ENCODE measurements around the gene SPACA7. TPM values are rescaled to one million over a fixed set of nuclear protein-coding genes. Genes with fewer than 3 reads are reported as not detected.
"Not testable (repeated sequence)": the region's sequence is repeated elsewhere in the genome, so short reads cannot be mapped to it uniquely, and the experiment has no call there.

Gene SPACA7
- total RNA-seq, 1 donor from 2014 or later, result not detected

DNA sequence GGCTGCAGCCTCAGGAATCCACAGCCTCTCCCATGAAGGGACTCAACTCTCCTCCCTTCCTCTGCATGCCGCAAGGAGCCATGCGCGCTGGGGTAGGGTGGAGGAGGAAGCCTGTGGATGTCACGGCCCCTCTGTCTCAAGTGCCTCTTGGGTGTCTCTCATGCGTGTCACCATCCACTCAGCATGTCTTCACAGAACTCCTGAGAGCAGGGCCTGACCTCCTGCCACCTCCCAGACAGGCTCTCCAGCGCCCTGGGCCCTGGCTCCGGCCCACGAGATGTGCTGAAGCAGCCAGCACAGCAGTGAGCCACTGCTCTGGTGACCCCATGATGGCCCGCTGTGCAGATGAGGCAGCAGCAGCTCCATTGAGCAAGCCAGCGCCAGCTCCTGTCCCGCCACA is 25.9 kb upstream of the SPACA7 start:
- DNase-seq, result no peak

DNA sequence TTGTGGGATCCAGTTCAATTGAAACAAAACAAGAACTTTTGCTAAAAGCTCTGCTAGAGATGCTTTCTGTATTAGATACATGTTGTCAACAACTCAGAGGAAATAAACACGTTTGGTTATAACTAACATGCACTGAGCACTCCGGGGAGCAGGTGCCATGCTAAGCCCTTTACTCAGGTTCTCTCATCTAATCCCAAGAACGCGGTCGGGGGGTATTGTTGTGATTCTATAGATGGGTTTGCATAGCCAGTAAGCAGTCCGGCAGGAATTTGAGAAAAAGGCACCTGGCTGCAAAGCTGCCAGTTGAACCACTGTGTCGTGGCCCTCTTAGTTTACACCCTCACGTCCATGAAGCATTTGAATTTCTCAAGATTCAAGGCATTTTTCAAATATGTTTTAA is 24.3 kb upstream of the SPACA7 start:
- DNase-seq, result no peak

DNA sequence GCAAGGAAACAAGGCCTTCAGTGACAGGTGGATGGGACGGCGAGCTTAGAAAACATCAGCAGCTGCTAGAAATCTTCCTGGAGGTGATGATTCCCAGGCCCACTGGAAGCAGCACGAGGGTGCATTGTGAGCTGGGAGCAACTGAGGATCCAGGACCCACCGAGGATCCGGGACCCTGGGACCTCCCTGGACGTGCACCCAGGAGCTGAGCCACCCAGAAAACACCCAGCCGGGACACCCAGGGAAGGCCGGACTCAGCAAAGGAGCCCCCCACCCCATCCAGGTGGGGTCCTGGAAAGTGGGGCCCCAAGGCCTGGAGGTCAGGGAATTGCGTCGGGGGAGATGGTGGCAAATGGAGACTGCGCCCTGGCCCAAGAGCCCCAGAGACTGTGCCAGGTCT is 22.3 kb upstream of the SPACA7 start:
- DNase-seq, result no peak

DNA sequence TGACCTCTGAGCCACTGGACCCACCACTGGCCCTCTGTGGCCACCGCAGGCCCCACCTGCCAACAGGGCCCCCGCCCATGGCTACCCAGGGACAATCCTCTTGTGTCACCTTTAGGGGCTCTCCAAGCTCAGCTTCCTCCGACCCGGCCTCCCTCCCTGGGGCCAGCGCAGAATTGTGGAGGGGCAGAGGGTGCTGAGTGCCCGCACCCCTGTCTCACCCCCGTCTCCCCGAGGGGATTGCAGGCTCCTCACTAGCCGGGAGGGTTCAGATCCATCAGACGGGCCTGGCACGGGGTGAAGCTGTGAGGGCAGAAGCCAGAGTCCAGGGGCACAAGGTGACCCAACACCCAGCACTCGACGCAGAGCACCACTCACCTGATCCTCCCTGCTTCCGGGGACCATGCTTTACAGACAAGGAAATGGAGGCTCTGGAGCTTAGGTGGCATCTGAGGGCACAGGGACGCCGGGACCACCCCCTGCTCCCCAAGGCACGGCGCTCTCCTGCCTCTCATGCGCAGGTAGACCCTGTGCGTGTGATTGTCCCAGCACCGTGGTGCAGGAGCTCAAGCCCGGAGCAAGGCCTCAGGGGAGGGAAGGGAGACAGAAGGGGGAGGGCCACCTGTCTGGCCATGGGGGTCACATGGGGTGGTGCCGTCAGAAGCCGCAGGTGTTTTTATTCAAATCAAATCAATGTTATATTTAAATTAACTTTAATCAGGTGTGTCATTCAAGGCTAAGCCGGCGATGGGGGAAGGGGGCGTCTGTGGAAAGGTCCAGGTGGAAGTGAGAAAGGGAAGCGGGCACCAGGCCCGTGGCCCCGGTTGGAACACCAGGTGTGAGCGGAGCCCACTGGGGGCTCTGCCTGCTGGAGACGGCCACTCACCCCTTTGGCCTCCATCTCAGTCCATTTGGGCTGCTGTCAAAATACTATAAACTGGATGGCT is 21.6 kb upstream of the SPACA7 start:
- no peak for DNase-seq

DNA sequence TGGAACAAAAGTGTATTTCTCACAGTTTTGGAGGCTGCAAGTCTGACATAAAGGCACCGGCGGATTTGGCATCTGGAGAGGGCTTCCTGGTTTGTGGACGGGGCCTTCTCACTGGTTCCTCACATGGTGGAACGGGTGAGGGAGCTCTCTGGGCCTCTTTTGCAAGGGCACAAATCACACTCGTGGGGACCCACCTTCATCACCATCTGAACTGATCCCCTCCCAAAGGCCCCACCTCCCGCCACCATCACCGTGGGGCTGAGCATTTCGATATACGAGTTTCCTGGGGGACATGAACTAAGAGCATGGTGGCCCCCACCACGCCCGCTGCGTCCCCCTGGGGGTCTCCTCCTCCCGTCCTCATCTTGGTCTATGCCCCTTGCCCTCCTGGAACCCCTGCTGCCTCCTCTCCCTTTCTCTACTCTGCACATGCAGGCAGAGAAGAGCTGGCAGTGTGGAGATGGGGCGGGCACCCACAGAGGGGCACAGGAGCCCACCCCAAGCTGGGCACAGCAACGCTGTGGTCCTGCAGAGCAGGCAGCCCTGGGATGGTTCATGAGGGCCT is 20.8 kb upstream of the SPACA7 start:
- no peak for DNase-seq

DNA sequence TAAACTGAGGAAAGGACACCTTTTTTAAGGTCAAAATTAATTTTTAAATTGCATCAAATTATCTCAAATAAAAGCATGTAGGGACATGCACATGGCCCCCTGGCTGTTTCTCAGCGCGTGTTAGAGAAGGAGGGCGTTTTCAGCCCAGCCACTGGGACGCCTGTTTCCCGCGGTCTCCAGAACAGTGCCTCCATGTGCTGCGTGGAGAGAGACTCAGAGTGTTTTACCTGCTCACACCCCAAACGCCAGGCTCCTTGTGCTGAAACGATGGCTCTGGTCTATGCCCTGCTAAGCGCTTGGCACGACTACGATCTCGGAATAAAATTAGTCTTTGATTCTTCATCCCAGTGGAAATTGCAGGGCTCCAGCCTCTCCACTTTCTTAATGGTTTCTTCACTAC is 20.0 kb upstream of the SPACA7 start:
- DNase-seq, result no peak

DNA sequence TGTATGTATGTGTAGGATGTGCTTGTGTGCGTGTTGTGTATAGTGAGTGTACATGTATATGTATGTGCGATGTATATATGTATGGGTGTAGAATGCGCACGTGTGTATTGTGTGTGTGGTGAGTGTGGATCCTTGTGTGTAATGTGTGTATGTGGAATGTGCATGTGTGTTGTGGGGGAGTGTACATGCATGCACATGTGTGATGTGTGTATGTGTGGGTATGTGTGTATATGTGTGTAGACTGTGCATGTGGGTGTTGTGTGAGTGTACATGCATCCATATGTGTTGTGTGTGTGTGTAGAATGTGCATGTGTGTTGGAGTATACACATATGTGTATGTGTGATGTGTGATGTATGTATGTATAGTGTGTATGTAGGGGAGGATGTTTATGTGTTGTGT is 18.0 kb upstream of the SPACA7 start:
- no peak for DNase-seq

DNA sequence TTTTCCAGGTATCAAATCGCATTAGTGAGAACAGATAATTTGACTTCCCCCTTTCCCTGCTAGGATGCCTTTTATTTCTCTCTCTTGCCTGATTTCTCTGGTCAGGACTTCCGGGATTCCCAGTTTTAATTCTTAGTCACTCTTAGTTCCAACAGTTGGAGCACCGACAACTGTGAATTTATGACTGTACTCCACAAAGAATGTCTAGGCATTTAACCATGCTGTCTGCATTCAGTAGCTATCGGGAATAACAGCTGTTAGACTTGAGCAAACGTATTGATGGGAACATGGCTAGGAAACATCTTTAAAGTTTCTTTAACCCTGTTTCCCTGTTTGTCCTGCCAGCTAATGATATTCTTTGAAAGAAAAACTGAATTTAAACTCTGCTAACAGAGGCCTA is 14.1 kb upstream of the SPACA7 start:
- DNase-seq, result no peak

DNA sequence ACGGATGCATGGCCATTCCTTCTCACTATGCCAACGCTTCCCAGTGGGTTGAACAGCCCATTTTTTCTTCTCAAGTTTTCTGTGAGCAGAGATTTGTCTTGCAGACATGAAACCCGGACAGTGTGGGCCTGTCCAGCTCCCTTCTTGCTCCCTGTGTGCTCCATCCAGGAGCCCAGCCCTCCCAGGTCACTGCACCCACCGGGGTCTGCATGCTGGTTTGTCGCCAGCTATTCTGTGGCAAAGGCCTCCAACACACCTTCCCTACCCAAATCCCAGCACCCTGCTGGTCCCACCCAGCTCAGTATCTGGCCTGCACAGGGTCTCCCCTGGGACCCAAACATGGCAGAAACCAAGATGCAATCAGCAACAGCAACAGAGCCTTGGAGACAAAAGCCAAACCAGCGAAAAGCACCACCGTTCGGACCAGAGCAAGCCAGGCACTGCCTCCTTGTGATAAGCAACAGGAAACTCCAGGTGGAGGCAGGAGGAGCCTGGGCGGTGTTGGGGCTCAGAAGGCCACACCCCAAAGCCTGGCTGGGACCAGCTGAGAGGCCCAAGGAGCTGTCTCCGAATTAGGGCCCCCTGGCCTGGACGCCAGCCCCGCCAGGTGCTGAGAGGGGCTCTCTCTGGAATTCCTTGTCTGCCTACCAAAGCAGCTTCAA is 12.2 kb upstream of the SPACA7 start:
- no peak for DNase-seq

DNA sequence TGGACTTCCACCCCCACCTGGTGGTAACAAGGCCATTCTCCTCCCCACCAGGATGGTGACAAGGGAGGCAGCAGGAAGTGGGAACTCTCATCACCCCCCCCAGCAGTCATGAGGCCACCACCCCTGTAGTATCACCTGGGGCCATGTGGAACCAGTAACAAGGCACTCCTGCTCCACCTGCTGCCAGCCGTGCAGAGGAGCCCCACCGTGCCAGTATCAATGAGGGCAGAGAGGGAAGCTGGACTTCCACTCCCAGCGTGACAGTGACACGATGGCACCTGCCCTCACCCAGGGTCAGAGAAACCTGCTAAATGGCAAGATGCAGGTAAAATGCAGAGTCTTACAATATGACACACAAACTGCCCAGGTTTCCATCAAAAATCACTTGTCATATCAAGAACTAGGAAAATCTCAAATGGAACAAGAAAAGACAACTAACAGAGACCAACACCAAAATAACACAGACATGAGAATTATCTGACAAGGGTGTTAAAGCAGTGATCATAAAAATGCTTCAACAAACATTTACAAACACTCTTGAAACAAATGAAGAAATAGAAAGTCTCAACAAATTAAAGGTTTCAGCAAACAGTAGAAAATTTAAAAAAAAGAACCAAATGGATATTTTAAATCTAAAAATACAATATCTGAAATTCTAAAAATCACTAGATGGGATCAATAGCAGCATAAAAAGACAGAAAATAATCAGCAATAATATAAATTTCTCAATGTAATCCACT is 9.1 kb upstream of the SPACA7 start:
- DNase-seq, result no peak

DNA sequence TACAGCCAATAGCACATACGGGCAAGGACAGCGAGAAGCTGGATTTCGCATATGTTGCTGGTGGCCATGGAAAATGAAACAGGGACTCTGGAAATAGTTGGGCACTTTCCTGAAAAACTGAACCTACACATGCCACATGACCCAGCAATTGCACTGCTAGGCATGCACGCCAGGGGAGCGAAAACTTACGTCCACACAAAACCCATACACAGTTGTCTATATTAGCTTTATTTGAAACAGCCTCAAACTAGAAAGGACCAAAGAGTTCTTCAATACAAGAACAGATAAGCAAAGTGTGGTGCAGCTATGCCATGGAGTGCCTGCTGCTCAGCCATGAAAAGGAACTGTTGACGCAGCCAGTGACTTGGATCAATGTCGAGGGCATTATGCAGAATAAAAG is 7.3 kb upstream of the SPACA7 start:
- no peak for DNase-seq

DNA sequence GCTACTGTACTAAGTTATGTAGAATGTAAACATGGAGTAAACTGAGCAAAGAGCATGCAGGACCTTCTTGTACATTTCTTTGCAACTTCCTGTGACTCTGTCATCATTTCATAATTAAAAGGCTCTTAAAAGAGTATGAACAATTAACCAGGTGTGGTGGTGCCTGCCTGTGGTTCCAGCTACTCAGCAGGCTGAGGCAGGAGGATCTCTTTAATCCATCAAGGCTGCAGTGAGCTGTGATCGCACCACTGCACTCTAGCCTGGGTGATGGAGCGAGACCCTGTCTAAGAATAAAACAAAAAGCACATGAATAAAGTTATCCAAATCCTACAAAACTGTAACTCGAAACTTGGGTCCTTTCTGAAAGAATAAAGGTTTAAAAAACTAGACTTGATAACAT is 5.8 kb upstream of the SPACA7 start:
- DNase-seq, result no peak

DNA sequence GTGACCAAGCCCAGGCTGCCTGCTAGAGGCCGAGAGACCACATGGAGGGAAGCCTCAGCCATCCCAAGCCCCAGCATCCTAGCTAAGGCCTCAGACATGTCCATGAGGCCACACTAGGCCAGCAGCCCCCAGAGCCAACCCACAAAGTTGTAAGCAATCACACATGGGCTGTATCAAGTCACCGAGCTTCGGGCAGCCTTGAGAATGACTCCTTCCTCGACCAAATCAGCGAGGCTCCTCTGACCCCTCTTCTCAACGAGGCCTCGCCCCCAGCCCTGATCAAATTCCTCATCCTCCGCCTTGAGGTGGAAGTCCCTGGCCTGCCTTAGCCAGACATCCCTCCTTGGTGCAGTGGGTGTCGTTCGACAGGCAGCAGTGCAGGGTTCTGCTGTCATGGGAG is 1.9 kb upstream of the SPACA7 start:
- DNase-seq, result no peak

DNA sequence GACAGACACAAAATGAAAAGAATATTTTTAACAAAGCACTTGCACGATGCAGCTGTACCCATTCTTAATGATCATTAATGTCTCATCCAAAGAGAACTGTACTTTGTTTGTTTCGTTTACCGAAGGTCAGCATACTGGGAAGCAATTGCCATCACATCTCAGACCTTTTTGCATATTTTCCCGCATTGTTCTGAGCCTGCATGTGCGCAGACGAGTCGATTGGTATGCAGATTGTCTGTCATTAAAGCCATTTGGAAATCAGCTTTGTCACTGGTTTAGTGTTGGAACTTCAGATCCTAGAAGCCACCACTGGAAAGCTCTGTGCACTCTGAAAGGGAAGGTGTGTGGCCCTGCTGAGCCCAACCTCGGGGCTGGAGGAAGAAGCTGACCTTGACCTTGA is 15.6 kb downstream of the SPACA7 start:
- no peak for DNase-seq

DNA sequence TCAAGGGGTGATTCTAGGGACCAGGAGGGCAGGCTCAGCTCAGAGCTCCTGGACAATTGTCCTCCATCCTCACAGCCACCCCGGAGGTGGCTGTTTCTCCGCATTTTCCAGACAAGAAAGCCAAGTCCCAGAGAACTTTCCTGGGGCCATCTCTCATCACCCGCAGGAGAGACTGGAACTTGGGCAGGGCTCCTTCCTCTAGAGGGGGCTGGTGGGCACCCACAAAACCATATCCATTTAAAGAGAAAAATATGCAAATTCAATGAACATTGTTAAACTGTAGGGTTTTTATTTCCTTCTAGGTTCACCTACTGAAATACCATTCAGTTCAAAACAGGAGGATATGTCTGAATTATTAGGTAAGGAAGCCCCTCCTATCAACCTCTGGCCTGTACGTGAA is 16.6 kb downstream of the SPACA7 start:
- no peak for DNase-seq

DNA sequence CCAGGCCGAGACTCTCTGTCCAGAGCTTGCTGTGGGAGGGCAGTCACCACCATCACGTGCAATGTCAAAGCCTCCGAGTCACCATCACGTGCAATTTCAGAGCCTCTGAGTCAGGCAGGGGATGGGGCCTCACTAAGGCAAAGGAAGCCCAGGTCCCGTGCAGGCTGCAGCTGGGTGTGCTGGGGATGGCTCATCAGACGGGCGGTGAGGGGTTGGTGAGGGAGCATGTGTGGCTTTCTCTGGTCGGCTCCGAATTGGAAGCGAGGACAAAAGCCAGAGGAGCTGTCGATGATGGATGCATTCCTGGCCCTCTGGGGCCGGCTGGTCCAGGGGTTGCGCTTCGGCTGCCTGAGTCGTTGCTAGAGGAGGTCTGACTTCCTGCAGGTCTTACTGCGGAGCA is 18.9 kb downstream of the SPACA7 start:
- not testable (repeated sequence) for DNase-seq

DNA sequence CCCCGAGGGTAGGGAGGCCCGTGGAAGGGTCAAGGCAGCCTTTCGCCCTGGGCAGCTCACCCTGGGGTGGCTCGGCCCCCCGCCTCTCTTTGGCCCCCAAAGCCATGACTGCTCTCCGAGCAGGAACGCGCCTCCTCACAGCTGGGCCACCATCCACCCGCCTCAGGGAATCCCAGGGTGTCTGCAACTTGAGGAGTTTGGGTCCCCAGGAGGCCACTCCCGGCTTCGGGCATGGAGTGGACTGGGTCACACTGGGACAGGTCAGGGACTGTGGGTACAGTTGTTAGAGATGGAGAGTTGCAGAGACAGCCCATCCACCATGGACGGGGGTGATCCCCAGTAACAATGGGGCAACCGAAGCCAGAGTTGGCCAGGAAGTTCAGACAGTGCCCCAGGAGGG is 19.8 kb downstream of the SPACA7 start:
- DNase-seq, result not testable (repeated sequence)

DNA sequence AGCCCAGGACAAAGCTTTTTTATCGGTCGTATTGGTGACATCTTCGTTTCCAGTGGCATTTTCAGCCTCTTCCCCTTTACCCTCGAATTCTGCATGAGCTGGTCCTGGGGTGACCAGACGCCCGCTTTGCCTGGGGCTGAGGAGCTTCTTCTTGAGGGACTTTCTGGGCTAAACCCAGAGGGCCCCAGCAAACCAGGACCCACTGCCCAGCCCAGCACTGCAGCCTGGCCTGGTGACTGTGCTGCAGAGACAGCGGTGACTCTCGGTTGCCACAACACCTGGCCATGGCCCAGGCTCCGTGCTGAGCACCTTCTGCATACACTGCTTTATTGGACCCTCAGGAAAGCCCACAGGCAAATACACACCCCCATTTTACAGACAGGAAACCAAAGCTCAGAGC is 21.0 kb downstream of the SPACA7 start:
- no peak for DNase-seq

DNA sequence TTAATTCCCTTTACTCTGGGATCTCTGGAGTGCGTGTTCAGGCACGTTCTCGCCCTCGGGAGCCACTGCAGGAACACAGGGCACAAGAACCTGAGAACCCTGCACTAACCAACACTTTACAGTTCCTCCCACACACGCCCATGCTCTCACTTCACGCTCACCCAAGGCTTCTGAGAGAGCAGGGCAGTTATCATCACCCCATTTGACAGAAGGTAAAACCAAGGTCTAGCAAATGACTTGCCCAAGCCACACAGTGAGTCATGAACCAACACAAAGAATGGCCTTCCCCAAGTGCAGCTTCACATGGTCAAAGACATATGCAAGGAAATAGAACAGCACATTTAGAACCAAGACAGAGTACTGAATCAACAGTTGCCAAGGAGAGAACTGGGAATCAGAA is 22.2 kb downstream of the SPACA7 start:
- not testable (repeated sequence) for DNase-seq

DNA sequence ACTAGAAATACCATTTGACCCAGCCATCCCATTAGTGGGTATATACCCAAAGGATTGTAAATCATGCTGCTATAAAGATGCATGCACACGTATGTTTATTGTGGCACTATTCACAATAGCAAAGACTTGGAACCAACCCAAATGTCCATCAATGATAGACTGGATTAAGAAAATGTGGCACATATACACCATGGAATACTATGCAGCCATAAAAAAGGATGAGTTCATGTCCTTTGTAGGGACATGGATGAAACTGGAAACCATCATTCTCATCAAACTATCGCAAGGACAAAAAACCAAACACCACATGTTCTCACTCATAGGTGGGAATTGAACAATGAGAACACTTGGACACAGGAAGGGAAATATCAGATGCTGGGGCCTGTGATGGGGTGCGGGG is 33.7 kb downstream of the SPACA7 start:
- not testable (repeated sequence) for DNase-seq

DNA sequence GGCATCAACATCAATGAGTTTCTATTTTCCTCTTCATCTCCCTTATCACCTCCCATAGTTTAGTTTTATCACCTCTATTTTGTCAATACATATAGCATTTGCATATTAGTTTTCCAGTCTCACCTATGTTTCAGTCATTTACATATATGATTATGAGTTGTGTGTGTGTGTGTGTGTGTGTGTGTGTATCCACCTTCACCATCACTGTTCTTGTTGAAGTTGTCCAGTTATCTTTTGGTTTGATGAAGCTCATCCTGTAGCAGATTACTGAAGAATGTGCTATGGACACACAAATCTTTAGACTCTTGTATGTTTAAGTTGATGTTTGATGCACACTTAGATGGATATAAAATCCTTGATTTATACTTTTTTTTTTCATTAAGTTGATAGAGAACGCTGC is 40.5 kb downstream of the SPACA7 start:
- no peak for DNase-seq

DNA sequence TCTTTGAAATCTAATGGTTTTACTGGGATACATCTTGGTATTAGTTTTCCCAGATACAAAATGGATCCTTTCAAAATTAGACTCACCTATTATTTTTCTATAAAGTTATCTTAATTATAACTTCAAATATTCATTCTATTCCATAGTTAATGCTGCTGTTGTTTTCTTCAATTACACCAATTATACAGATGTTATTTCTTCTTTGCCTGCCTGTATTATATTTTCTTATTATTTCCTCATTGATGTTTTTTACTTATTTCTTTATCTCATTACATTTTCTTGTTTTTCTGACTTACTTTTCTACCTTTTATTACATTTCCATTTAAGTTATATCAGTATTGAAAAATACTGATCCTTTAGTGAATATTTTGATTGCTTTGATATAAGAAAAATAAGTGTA is 40.9 kb downstream of the SPACA7 start:
- no peak for DNase-seq

DNA sequence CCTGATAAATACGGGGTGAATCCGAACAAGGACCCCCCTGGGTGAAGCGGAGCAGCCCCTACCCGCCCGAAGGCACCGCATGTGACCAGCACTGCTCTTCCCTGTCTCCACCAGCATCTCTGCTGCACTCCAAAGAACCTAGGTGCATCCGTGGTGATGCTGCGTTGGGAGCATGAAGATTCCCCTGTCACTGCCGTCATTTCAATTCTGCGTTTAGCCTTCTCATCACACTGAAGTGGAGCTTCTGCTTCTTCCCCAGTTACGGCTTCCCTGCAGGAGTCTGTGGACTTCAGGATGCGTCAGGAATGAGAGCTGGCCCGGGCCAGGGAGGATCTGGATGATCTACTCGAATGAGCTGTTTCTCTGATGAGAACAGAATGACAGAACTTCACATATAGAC is 47.9 kb downstream of the SPACA7 start:
- no peak for DNase-seq

Data from dermis blood vessel endothelial cell (primary cell).